Activated T-cell treated with anti-CD3 and anti-CD28 coated beads, Interleukin-2, amount 50 U/mL, for 4 hours (primary cell): ENCODE measurements around the gene PPP2R5E. TPM values are rescaled to one million over a fixed set of nuclear protein-coding genes. Genes with fewer than 3 reads are reported as not detected.
A peak's percentile ranks its signal among the peaks of the same experiment; 100 is the strongest.

ENCODE experiments used
- ATAC-seq, 2 donors: fragments of 200-7000 bp; cut with Tn5 transposase; one replicate each; pipeline ENCODE4 v1.10.0; 2021
- DNase-seq: peaks from one replicate; pipeline ENCODE4 v3.0.0-alpha.2; 2020
- H3K27me3 Mint-ChIP-seq: one replicate; pipeline ENCODE4 v1.8.0; 2021; ENCODE audit warnings: low read depth, mixed read lengths
- H3K36me3 Mint-ChIP-seq: one replicate; pipeline ENCODE4 v1.8.0; 2022; ENCODE audit warnings: mixed read lengths; ENCODE audit not compliant: insufficient read depth
- H3K4me1 Mint-ChIP-seq: one replicate; pipeline ENCODE4 v1.8.0; 2021; ENCODE audit warnings: low read depth, mixed read lengths
- H3K4me3 Mint-ChIP-seq: one replicate; pipeline ENCODE4 v1.8.0; 2021; ENCODE audit warnings: mild to moderate bottlenecking, moderate library complexity, mixed read lengths
- H3K9me3 Mint-ChIP-seq: one replicate; pipeline ENCODE4 v1.8.0; 2021; ENCODE audit warnings: mixed read lengths
- total RNA-seq, 3 donors: library from RNA; stranded (reverse); gene quantifications; one replicate each; pipeline ENCODE4 v1.2.1, GENCODE V29; 2021

The PPP2R5E gene
- total RNA-seq, 3 donors from 2014 or later: 49.3 to 51.1 (median 49.6) TPM

- H3K9me3 Mint-ChIP-seq: no peaks in the 10 kb centered on the region
- ATAC-seq: no peak
- no peak overlapping the region for H3K4me3 Mint-ChIP-seq
- H3K36me3 Mint-ChIP-seq: peaks cover 7% of the 10 kb centered on the region
- H3K27me3 Mint-ChIP-seq: no peaks in the 10 kb centered on the region
- H3K4me1 Mint-ChIP-seq: peaks cover 18% of the 10 kb centered on the region
- DNase-seq: no peak
Measured at GRCh38 chr14:63501429-63501828, 41.7 kb downstream of the PPP2R5E start.

- DNase-seq (no peak), ATAC-seq (no peak)
- no peak overlapping the region for H3K4me3 Mint-ChIP-seq
- H3K36me3 Mint-ChIP-seq: peaks cover 1% of the 10 kb centered on the region
- H3K27me3 Mint-ChIP-seq: no peaks in the 10 kb centered on the region
- H3K9me3 Mint-ChIP-seq: no peaks in the 10 kb centered on the region
- peaks cover 14% of the 10 kb centered on the region for H3K4me1 Mint-ChIP-seq
Measured at GRCh38 chr14:63499701-63500250, 43.4 kb downstream of the PPP2R5E start.

- no peaks in the 10 kb centered on the region for H3K9me3 Mint-ChIP-seq
- DNase-seq (no peak), ATAC-seq (no peak)
- H3K4me3 Mint-ChIP-seq: no peak overlapping the region
- peaks cover 3% of the 10 kb centered on the region for H3K36me3 Mint-ChIP-seq
- peaks cover 13% of the 10 kb centered on the region for H3K4me1 Mint-ChIP-seq
- H3K27me3 Mint-ChIP-seq: no peaks in the 10 kb centered on the region
Measured at GRCh38 chr14:63496837-63497400, 46.3 kb downstream of the PPP2R5E start.

- no peak overlapping the region for H3K4me3 Mint-ChIP-seq
- DNase-seq (no peak), ATAC-seq (no peak)
- H3K36me3 Mint-ChIP-seq: peaks cover 11% of the 10 kb centered on the region
- H3K4me1 Mint-ChIP-seq: peaks cover 17% of the 10 kb centered on the region
- no peaks in the 10 kb centered on the region for H3K27me3 Mint-ChIP-seq
- no peaks in the 10 kb centered on the region for H3K9me3 Mint-ChIP-seq
Measured at GRCh38 chr14:63493246-63493645, 49.9 kb downstream of the PPP2R5E start.

GRCh38 chr14:63492391-63492790 is 50.8 kb downstream of the PPP2R5E start:
- no peak overlapping the region for H3K4me3 Mint-ChIP-seq
- peaks cover 23% of the 10 kb centered on the region for H3K4me1 Mint-ChIP-seq
- no peaks in the 10 kb centered on the region for H3K9me3 Mint-ChIP-seq

GRCh38 chr14:63487724-63488123 is 55.5 kb downstream of the PPP2R5E start:
- DNase-seq (no peak), ATAC-seq (no peak)
- no peak overlapping the region for H3K4me3 Mint-ChIP-seq
- H3K9me3 Mint-ChIP-seq: no peaks in the 10 kb centered on the region
- peaks cover 45% of the 10 kb centered on the region for H3K4me1 Mint-ChIP-seq
- H3K36me3 Mint-ChIP-seq: peaks cover 14% of the 10 kb centered on the region
- H3K27me3 Mint-ChIP-seq: no peaks in the 10 kb centered on the region

More at GRCh38 chr14:63492391-63492790, 50.8 kb downstream of the PPP2R5E start:
- H3K27me3 Mint-ChIP-seq: no peaks in the 10 kb centered on the region
- ATAC-seq: no peak
- peaks cover 14% of the 10 kb centered on the region for H3K36me3 Mint-ChIP-seq
- no peak for DNase-seq

- Mint-ChIP-seq H3K9me3 (no peaks in the 10 kb centered on the region), H3K4me1 (peaks cover 38% of the 10 kb centered on the region), H3K27me3 (no peaks in the 10 kb centered on the region), H3K36me3 (peaks cover 12% of the 10 kb centered on the region), H3K4me3 (no peak overlapping the region)
- no peak for DNase-seq
- no peak for ATAC-seq
Measured at GRCh38 chr14:63486738-63487137, 56.4 kb downstream of the PPP2R5E start.

GRCh38 chr14:63483315-63483714 is 59.9 kb downstream of the PPP2R5E start:
- Mint-ChIP-seq H3K4me1 (peaks cover 48% of the 10 kb centered on the region), H3K36me3 (peaks cover 8% of the 10 kb centered on the region), H3K27me3 (no peaks in the 10 kb centered on the region), H3K9me3 (no peaks in the 10 kb centered on the region), H3K4me3 (no peak overlapping the region)
- DNase-seq: no peak
- no peak for ATAC-seq

- peaks cover 5% of the 10 kb centered on the region for H3K36me3 Mint-ChIP-seq
- H3K9me3 Mint-ChIP-seq: no peaks in the 10 kb centered on the region
- peaks cover 58% of the 10 kb centered on the region for H3K4me1 Mint-ChIP-seq
- ATAC-seq (no peak), DNase-seq (no peak)
- no peak overlapping the region for H3K4me3 Mint-ChIP-seq
- H3K27me3 Mint-ChIP-seq: no peaks in the 10 kb centered on the region
Measured at GRCh38 chr14:63480599-63480998, 62.6 kb downstream of the PPP2R5E start.

GRCh38 chr14:63478437-63478852 is 64.7 kb downstream of the PPP2R5E start:
- Mint-ChIP-seq H3K4me1 (peaks cover 54% of the 10 kb centered on the region), H3K9me3 (no peaks in the 10 kb centered on the region), H3K36me3 (peaks cover 5% of the 10 kb centered on the region), H3K27me3 (no peaks in the 10 kb centered on the region), H3K4me3 (no peak overlapping the region)
- DNase-seq (no peak), ATAC-seq (peak; percentile 69 to 70)

GRCh38 chr14:63478010-63478409 is 65.2 kb downstream of the PPP2R5E start:
- peak; percentile 86 to 94 for ATAC-seq
- no peak for DNase-seq
- Mint-ChIP-seq H3K27me3 (no peaks in the 10 kb centered on the region), H3K9me3 (no peaks in the 10 kb centered on the region), H3K4me1 (peaks cover 50% of the 10 kb centered on the region), H3K36me3 (peaks cover 5% of the 10 kb centered on the region), H3K4me3 (no peak overlapping the region)

GRCh38 chr14:63477556-63477955 is 65.6 kb downstream of the PPP2R5E start:
- ATAC-seq: no peak
- Mint-ChIP-seq H3K36me3 (peaks cover 5% of the 10 kb centered on the region), H3K4me3 (peak overlapping the region; percentile 49), H3K27me3 (no peaks in the 10 kb centered on the region), H3K4me1 (peaks cover 50% of the 10 kb centered on the region), H3K9me3 (no peaks in the 10 kb centered on the region)
- DNase-seq: no peak

- peaks cover 61% of the 10 kb centered on the region for H3K4me1 Mint-ChIP-seq
- no peaks in the 10 kb centered on the region for H3K27me3 Mint-ChIP-seq
- no peak for ATAC-seq
- no peak overlapping the region for H3K4me3 Mint-ChIP-seq
- DNase-seq: no peak
- no peaks in the 10 kb centered on the region for H3K9me3 Mint-ChIP-seq
- H3K36me3 Mint-ChIP-seq: peaks cover 3% of the 10 kb centered on the region
Measured at GRCh38 chr14:63475761-63476160, 67.4 kb downstream of the PPP2R5E start.

GRCh38 chr14:63474844-63475243 is 68.3 kb downstream of the PPP2R5E start:
- ATAC-seq: no peak
- no peak for DNase-seq
- no peaks in the 10 kb centered on the region for H3K27me3 Mint-ChIP-seq
- H3K4me3 Mint-ChIP-seq: no peak overlapping the region
- no peaks in the 10 kb centered on the region for H3K9me3 Mint-ChIP-seq
- no peaks in the 10 kb centered on the region for H3K36me3 Mint-ChIP-seq
- peaks cover 64% of the 10 kb centered on the region for H3K4me1 Mint-ChIP-seq

- no peak for DNase-seq
Measured at GRCh38 chr14:63474111-63474510, 69.1 kb downstream of the PPP2R5E start.

More at GRCh38 chr14:63474111-63474510, 69.1 kb downstream of the PPP2R5E start:
- no peak overlapping the region for H3K4me3 Mint-ChIP-seq
- H3K4me1 Mint-ChIP-seq: peaks cover 64% of the 10 kb centered on the region
- no peaks in the 10 kb centered on the region for H3K9me3 Mint-ChIP-seq
- no peak for ATAC-seq
- H3K36me3 Mint-ChIP-seq: no peaks in the 10 kb centered on the region
- H3K27me3 Mint-ChIP-seq: no peaks in the 10 kb centered on the region
